GM12892 (cell line): ENCODE results near the gene PCNX2.

Source experiments
- POLR2A ChIP-seq: IDR thresholded peaks from 2 replicates; pipeline ENCODE4 v1.6.1; 2011; ENCODE audit warnings: low read depth, low read length, control low read depth
- POLR2AphosphoS5 ChIP-seq: IDR thresholded peaks from 2 replicates; pipeline ENCODE4 v1.6.1; 2011; ENCODE audit warnings: low read depth, low read length, control low read depth
- TAF1 ChIP-seq: IDR thresholded peaks from 2 replicates; pipeline ENCODE4 v1.6.1; 2011; ENCODE audit warnings: low read depth, mild to moderate bottlenecking, control low read depth, low read length, borderline replicate concordance

DNA sequence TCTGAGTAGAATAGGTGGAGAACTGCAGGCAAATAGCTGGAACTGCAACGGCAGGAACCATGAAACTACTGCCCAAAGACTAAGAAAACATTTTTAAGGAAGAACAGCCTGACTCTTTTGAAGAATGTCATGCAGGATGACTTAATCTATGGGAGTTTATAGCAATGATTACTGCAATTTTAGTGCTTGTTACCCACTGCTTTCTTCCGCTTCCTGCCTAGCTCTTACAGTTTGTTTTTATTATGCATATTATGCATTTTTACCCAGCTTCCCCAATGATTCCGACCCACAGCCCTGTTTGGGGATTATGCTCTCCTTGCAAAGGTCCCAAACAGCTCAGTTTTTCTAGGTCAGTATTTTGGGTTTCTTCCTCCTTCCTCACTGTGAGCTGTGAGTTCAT, 71.2 kb downstream of the PCNX2 start:
- TF ChIP-seq POLR2A (no peak), TAF1 (no peak), POLR2AphosphoS5 (no peak)
